ENCODE data around the gene LSM14A.

DNA sequence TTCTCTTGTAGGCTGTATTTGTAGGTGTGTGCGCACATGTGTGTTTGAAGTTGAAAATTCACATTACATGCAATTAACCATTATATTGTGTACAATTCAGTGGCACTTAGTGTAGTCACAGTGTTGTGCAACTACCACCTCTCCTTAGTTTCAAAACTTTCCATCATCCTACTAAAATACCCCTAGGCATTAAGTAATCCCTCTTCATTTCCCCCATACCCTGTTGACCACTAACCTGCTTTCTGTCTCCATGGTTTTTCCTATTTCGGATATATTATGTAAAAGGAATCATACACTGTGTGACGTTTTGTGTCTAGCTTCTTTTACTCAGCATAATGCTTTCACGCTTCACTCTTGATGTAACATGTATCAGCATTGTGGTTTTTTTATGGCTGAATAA lies 16.1 kb downstream of the LSM14A start:
- TF ChIP-seq, protein P1, sequence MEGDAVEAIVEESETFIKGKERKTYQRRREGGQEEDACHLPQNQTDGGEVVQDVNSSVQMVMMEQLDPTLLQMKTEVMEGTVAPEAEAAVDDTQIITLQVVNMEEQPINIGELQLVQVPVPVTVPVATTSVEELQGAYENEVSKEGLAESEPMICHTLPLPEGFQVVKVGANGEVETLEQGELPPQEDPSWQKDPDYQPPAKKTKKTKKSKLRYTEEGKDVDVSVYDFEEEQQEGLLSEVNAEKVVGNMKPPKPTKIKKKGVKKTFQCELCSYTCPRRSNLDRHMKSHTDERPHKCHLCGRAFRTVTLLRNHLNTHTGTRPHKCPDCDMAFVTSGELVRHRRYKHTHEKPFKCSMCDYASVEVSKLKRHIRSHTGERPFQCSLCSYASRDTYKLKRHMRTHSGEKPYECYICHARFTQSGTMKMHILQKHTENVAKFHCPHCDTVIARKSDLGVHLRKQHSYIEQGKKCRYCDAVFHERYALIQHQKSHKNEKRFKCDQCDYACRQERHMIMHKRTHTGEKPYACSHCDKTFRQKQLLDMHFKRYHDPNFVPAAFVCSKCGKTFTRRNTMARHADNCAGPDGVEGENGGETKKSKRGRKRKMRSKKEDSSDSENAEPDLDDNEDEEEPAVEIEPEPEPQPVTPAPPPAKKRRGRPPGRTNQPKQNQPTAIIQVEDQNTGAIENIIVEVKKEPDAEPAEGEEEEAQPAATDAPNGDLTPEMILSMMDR (IDR thresholded peaks at IDR 0.05) = no peak
- no peak for TF ChIP-seq POLR2A (IDR thresholded peaks at IDR 0.05)

Measured in prostate gland (tissue), 2 donors.